Left renal cortex interstitium (tissue), 4 donors: Measurements from ENCODE around the gene FMOD. TPM values are rescaled to one million over a fixed set of nuclear protein-coding genes. Genes with fewer than 3 reads are reported as not detected.

Experiments used
- DNase-seq, 4 donors: peaks; one replicate each; pipeline ENCODE4 v3.0.0-alpha.2; 2013; ENCODE audit warnings: low read depth in 4 of 4, low spot score in 2 of 4, missing footprints in 1 of 4
- polyA plus RNA-seq, 4 donors: library from polyadenylated mRNA; unstranded; fragments of 120-200 nt; gene quantifications; one replicate each; pipeline ENCODE4 v1.2.1, GENCODE V29; 2013; ENCODE audit not compliant: insufficient read length in 4 of 4

The FMOD gene
- polyA plus RNA-seq, 4 donors: 39.5 to 65.2 (median 51.1) TPM

- DNase-seq: no peak
These were observed 11.2 kb upstream of the FMOD start for GRCh38 chr1:203361945-203362719.

DNA sequence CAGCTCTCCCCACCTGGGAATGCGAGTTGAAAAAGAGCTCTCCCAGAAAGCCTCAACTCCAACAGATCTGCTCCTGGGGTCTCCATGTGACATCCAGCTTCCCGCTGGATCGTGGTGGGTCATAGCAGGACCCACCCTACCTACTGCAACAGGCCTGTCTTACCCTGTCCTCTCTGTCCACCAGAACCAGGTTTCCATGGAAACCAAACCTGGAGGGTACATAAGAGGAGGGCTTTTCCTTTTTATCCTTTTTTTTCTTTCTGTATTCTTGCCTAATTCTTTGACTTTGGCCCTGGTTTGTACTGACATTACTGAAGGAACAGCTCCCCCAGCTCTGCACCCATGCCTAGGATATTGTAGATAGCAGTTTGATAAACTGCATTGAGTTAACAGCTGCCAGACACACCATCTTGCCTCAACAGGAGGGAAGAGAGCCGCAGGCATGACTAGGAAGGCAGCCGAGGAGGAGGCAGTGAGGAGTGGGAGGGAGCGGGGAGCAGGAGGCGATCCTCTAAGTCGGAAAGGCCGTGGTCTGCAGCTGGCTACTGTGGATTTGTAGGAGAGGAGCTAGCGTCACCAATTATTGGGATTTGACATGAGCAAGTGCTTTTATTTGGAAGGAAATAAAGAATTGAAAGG is 9.7 kb upstream of the FMOD start:
- no peak for DNase-seq

DNA sequence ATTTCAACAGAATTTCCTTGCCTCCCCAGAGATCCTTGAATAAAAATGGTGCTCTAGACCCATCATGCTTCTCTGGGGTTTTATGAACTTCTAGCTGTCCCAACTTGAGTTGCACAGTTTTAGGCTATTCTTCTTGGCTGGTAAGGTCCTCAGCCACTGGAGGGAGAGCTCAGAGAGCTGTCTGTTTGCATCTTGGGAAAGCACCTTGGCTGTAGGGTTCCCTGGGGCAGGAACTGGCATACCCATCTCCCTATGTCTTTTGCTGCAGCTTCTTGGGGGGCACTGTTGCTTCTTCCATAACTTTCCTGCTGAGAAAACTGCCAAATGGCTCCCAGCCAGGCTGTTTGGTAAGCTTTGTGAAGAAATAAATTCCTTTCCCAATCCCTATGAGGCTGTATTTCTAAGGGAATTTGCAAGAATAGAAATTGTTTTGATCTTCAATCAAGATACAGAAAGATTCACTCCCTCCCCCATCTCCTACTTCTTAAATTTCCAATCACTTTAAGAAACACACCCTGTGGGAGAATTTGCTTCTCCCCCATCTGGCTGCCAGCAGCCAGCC is 8.2 kb upstream of the FMOD start:
- DNase-seq: no peak

- no peak for DNase-seq
These were observed 3.3 kb upstream of the FMOD start for GRCh38 chr1:203354246-203354645.

- no peak for DNase-seq
These were observed 2.6 kb upstream of the FMOD start for GRCh38 chr1:203353486-203353885.

- DNase-seq: no peak
These were observed 973 bp downstream of the FMOD start for GRCh38 chr1:203349773-203350524.

GRCh38 chr1:203349166-203349565 is 1.8 kb downstream of the FMOD start:
- DNase-seq: no peak

- no peak for DNase-seq
These were observed 4.2 kb downstream of the FMOD start for GRCh38 chr1:203346769-203347102.

DNA sequence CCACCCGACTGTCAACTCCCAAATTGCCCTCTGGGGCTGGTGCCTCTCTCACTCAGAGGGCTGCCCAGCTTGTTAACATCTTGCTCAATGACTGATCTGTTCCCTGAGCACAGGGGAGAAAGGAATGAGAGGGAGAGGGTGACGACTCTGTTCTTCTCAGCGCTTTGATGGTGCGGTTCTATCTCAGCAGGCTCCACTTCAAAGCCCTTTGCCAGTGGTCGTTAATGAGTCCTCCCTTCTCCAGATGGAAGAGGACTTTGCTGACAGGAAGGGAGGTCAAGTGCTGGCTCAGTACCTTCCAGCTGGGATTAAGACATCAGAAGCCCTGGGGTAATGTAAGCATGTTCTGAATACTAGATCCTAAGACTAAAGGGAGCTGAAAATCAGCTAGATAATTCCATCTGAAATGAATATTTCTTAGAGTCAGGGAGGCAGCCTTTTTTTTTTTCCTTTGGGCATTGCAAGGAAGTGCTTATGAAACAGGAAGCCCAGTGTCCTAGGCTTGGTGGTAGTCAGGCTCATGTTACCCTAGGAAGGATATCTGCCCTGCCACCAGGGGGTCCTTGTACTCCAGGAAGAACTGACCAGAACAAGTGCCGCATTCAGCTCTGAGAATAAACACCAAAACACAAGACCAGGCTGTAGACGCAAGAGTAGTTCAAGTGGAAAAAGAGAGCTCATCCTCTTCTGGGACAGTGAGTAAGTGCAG is 4.7 kb downstream of the FMOD start:
- no peak for DNase-seq

- DNase-seq: no peak
These were observed 6.8 kb downstream of the FMOD start for GRCh38 chr1:203343956-203344754.

- DNase-seq: no peak
These were observed 8.6 kb downstream of the FMOD start for GRCh38 chr1:203342192-203342940.

GRCh38 chr1:203340112-203340790 is 10.7 kb downstream of the FMOD start:
- peak in 2 of 4 donors; percentile 74 to 86 for DNase-seq

DNA sequence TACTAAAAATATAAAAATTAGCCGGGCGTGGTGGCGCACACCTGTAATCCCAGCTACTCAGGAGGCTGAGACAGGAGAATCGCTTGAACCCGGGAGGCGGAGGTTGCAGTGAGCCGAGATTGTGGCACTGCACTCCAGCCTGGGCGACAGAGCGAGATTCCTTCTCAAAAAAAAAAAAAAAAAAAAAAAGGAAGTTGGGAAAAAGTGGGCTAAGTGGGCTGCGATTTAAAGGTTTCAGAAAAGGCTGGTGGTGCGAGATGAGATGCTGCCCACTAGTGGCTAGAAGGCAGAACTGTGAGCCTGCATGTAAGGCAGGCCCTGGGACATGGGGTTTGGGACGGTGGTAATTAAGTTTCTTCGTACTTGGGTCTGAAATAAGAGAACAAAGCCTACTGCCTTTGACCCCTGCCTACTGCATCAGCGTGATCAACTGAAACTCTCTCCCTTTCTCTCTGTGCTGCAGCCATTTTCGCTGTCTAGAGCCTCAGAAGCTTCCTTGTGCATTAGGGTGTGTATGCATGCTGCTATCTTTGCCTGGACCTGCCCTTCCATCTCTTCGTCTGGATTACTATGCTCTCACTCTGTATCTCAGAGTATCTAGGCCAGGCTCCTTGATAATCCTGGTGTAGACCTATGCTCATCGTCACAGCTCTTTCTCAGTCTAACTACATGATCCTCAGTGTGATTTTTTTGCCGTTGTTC is 12.4 kb downstream of the FMOD start:
- no peak for DNase-seq

- no peak for DNase-seq
These were observed 14.8 kb downstream of the FMOD start for GRCh38 chr1:203336097-203336496.

GRCh38 chr1:203335503-203335902 is 15.4 kb downstream of the FMOD start:
- DNase-seq: no peak

DNA sequence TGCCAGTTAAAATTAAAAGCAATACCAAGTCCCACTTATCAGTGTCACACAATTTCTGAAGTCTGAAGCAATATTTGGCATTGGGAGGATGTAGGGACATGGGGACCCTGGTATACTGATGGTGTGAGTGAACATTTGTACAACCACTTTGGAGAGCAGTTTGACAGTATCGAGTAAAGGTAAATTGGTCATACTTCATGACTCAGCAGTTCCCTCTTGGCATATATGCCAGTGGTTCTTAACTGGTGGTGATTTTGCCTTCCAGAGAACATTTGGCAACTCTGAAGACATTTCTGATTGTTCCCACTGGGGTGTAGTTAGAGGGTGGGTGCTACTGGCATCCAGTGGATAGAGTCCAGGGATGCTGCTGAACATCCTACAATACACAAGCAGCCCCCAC is 19.7 kb downstream of the FMOD start:
- no peak for DNase-seq

GRCh38 chr1:203328714-203329122 is 22.2 kb downstream of the FMOD start:
- no peak for DNase-seq
